Myocyte (in vitro differentiated cells): ENCODE measurements around the gene DHRS12. TPM values are rescaled to one million over a fixed set of nuclear protein-coding genes. Genes with fewer than 3 reads are reported as not detected.

Experiments
- DNase-seq: peaks from one replicate; pipeline ENCODE4 v3.0.0-alpha.2; 2012; ENCODE audit warnings: low read depth
- total RNA-seq: library from RNA; depleted of rRNA; stranded (reverse); fragments of >200 nt; gene quantifications from 2 replicates; pipeline ENCODE4 v1.2.3, GENCODE V29; 2014

Gene DHRS12
- total RNA-seq, 1 donor from 2014 or later, result 2.5 TPM

DNA sequence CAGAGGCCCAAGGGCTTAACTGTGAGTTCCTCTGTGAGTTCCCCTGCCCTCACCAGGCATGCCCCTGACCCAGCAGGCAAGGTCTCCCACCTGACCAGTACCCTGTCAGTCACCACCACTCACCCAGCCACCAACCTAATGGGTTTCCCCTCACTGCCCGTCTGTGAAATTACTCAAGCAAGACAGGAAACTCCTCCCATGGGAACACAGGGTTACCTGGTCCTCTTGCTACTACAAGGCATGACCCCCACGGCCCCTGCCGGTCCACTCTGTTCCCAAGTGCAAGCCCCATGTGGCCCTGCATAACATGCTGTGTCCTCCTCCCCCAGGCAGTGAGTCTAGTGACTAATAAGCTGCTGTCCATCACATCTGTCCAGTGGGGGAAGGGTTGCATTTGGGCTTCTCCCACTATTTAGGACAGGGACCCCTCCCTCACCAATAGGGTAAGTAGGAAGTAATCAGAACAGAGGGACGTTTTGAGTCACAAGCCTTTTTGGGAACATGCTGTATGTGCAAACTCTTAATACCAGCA lies 8.0 kb upstream of the DHRS12 start:
- DNase-seq, result no peak

DNA sequence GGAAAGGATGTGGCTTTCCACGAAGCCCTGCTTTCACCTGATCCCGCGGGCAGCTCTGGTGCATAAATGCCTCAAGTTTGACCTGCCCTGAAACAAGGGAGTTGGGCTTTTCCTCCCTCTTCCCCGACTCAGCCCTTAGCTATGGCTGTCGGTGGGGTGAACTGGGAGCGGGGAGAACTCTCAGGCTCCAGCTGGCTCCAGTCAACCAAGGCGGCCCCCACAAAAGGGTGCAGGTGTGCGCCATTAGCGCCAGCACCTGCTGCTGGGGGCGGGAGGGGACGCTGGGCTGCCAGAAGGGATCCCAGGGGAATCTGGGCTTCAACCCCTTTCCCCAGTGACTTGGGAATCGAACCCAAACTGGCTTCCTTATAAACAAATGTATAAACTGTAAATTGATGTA lies 7.1 kb upstream of the DHRS12 start:
- DNase-seq, result no peak

DNA sequence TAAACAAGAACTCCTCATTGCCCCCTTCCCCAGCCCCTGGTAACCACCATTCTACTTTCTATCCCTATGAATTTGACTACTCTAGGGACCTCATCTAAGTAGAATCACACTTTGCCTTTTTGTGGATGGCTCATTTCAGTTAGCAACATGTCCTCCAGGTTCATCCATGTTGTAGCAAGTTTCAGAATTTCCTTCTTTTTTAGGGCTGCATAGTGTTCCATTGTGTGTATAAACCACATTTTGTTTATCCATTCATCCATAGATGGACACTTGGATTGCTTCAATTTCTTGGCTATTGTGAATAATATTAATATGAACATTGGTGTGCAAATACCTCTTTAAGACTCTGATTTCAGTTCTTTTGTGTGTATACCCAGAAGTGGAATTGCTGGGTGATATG lies 4.8 kb upstream of the DHRS12 start:
- no peak for DNase-seq

DNA sequence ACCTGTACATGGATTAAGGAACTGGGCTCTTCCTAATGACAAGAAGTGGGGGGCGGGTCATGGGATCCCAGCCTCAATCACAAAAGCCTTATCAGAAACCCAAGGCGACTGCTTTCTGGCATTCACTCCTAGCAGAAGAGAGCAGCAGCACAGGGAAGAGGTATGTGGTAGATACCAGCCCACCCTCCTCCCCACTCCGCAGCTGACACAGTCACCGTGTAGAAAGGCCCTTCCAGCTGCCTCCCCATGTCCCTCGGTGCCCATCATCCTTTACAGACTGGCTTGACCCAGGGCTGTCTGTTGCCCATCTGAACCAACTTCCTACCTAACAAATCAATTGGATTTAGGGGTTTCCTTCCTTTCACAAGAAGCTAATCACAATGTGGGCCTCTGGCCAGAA lies 3.1 kb upstream of the DHRS12 start:
- DNase-seq, result no peak

DNA sequence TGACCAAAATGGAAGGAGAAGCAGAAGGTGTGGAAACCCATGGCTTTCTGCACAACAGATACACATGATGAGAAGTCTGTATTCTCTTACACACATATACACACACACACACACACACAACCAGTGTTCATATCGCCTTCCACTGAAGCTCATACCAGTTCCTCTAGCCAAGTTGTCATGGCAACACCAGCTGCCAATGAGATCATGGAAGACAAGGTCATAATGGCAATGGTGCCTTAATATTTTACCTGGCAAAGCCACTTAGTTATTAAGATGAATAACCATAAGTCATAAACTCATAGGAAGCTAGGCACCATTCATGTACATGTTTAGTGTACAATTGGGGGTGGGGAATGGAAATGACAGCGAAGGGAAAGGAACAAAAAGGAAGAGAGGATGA lies 2.6 kb upstream of the DHRS12 start:
- DNase-seq, result peak; percentile 27

- DNase-seq, result no peak
Observed at GRCh38 chr13:51805925-51806324, 2.0 kb upstream of the DHRS12 start.

- no peak for DNase-seq
Observed at GRCh38 chr13:51805313-51805712, 1.4 kb upstream of the DHRS12 start.

DNA sequence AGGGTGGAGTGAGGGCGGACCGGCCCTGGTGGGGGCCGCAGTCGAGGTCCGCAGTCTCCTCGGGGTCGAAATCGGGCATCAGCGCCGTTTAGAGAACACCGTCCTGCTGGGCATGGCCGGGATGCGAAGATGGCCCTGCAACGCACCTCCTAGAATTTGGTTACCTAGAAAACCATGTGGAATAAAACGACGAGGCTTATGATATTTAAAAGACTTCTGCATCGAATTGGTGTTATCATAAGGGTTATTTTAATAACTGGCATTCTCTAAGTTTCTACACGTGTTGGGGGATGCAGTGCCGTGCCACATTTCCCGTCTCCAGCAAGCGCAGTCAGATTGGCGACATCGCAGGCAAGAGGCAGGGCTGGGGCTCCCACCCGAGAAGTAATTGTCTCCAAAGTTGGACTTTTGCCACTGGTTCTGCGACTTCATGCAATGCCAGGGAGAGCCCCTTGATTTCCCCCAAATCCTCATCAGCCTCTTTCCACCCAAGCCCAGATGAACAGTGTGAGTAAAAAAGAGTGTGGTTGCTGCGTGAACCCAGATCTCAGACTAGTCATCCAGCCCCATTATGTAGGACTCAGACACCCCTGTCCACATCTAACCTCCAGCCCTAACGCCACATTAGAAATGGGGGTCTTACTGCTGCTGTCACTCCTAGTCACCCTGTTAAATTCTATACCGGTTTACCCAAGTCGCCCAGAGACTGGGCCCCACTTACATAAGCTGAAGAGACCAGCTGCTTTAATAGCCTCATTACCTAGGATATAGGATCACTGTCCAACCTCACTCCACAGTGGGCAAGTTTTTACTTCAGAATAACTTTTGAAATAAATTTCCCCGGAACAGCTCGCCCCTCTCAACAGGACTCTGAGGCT lies 571 bp upstream of the DHRS12 start:
- DNase-seq, result no peak

DNA sequence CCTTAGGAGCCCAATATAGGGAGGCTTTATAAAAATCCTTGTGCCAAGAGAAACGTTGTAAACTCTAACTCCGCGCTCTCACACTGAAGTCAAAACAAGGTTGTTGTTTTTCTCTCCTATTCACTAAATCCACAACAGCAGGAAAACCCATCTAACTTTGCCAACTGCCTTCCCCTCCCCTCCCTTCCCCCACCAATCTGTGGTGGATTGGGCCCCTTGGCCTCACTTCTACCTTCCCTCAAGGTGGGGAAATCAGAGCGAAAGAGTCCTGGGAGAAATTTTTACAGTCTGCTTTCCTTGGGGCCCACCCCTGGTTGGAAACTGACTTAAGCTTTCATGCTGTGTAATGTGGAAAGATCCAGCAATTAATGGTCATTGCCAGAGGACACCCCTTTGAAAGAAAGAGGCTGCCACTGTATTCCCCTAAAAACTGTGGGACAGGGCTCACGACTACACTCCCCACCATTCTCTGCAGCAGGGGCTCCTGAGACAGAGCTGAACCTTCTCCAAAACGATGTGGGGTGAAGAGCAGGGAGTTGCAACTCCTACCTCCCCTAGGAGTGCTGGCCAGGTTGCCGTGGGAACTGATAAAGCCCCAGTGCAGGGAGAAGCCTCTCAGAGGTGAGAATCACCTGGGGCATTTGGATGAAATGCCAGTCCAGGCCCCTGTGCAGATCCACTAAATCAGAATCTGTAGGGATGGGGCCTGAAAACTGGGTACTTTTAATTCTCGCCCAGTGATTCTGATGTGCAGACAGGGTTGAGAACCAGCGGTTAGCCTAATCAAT lies 1.1 kb downstream of the DHRS12 start:
- no peak for DNase-seq

DNA sequence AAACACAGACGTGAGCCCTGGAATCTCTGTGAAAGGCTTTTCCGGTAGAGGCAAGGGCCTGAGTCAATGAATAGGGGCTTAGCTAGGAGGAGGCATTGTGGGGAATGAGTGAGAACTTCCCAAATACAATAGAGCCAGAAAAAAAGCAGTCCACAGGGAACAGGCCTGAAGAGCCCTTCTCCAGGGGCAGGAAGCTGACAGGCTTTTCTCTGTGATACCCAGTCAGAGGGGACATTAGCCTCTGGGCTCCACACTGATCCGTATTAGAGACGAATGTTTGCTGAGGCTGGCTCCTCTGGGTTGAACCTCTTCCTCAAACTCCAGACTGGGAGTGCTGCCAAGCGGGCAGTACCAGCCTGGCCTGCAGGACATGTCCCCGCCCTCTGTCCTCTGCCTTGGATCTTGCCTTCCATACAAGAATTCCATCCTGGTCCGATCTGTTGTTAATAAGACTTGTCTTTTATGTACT lies 2.3 kb downstream of the DHRS12 start:
- peak; percentile 43 for DNase-seq

DNA sequence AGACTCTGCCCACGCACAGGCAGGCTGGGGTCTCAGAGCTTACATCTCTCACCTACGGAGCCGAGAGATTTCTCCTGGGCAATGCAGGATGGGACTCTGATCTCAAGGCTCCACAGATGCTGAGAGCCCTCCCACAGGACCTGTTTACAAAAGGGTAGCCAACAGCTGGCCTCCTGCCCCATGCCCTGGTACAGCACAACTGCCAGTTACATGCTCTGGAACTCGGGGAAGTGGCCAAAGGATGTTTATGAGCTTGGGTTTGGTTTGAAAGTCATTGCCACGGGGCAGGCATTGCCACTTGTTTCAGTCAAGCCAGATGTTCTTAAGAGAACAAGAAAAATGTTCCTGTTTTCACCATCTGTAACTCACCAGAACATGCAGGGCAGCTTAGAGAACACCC lies 3.5 kb downstream of the DHRS12 start:
- no peak for DNase-seq

GRCh38 chr13:51799261-51799660 lies 4.7 kb downstream of the DHRS12 start:
- DNase-seq, result no peak

DNA sequence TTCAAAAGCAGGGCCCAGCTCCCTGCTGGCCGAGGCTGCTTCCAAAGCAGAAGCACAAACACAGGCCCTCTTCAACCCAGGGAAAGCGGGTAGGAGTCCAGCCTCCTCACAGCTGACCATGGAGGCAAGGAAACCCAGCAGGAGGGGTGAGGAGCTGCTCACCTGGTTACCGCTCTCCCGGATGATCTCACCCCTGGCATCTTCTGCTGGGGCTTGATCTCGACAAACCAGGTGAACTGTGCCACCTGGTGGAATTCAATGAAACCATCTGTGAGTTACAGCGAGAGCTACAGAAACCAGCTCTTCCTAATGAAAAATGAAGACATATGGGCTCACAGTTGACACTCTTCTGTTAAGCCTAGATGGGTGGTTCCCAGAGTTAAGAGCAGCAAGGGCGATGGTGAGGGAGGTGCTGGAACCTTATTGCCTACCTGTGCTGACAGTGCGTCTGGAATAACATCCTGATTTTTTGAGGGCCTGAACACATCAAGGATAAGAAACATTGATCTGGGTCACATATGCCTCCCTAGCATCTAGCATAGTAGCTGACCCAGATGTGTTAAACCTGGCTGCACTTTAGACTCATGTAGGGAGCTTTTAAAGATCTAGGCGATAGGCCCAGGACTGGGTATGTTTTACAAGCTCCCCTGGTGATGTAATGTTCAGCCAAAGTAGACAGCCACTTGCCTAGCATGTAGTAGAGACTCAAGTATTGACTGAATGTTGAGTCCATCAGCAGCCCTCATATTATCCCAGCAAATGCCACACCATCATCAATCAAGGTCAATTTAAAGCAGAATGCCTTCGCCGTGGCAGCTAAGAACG lies 6.1 kb downstream of the DHRS12 start:
- peak; percentile 46 for DNase-seq

- DNase-seq, result no peak
Observed at GRCh38 chr13:51796546-51796945, 7.4 kb downstream of the DHRS12 start.

- no peak for DNase-seq
Observed at GRCh38 chr13:51795419-51795818, 8.5 kb downstream of the DHRS12 start.

- DNase-seq, result no peak
Observed at GRCh38 chr13:51794964-51795363, 9.0 kb downstream of the DHRS12 start.

DNA sequence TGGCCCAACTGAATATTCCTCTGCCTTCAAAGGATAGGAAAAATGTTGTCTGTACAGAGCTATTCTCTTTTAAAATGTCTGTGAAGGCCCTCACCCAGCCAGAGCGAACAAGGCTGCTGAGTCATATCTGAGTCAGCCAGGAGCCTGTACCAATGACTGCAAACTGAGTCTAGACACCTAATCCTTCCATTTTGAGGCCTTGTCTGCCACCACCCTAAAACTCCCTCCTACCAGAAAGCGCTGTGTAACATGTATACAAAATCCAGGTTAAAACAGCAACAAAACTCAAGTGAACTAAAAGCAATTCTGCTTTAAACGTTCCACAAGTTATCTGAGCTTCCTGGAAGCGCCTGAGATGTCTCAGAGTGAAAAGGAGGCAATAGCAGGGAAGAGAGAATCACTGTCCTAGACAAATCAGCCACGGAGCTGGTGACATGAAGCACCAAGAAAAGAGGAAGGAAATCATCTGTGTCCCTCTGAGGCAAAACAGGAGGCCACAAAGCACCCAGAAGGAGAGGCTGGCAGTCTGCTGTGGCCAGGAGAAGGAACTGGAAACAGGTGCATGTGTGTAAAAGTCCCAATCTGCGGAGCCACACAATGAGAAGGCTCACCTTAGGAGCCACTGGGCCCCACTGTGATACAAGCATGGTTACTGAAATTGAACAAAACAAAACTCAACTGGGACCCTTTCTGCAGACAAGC lies 10.2 kb downstream of the DHRS12 start:
- peak; percentile 55 for DNase-seq

DNA sequence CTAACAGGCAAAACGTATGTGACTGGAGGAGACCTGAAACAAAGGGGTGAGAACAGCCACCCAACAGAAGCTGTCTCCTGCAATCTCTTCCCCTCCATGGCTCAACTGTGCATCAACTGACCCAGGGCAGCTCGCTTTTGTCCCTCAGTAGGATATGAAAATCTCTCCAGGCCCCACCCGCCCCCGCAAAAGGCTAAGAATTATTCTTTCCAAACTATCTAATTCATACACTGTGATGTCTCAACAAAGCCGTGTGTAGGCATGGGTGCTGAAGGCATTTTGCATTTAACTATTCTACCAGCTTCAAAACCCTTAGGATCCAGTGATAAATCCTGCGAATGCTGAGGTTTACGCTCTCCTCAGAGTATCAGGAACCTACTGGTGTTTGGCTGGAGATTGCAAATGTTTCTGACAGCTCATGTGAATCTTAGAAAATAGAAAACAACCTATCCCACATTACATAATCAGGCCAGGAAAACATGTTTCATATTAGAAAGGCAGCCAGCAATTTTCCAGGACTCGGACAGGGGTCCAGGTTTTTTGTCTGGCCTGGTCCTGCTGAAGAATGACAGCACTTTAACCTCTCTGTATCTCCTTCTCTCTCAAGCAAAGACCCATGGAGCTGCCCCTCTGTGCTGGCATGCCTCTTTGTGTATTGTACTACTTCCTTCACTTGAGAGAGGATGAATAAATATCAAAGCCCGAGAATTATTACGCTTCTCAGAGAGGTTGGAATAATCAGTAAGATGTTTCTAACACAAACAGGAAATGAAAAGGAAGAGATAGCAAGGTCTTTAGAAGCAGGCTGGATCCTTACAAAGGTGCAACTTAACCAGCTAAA lies 17.3 kb downstream of the DHRS12 start:
- no peak for DNase-seq

DNA sequence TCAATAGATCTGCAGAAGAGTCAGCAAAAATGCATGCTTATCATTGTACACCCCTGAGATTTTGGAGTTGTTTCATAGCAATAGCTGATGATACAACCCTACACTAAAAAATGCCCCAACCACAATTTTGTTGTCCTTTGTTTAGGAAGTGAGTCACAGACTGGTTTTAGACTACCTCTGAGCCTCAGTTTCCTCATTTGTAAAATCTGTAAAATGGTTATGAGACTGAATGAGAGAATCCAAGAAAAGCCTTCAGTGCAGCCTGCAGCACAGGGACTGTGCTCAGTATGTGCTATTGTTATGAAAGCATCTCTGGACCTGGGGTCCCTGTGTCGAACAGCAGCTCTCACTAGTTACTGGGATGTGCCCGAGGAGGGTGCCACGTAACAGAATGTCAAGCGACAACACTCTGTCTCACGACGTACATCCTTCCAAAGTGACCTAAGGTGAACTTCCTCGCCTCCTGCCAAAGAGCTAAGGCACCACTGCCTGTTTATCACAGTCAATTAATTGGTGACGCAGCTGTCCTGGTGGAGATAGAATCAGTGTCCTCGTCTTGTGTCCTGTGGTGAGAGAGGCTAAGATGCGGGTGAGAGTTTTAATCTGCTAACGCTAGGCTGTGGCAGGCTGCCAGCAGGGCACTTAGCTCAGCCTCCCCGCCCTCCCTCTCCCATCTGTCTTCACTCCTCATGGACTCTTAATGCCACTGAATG lies 18.1 kb downstream of the DHRS12 start:
- DNase-seq, result peak; percentile 90
